NCI-H2029 (cell line): ENCODE data around the gene CYP2U1.
"Not testable (repeated sequence)": the region's sequence is repeated elsewhere in the genome, so short reads cannot be mapped to it uniquely, and the experiment has no call there.

Experiments used
- DNase-seq: peaks from one replicate; lab custom pipeline; 2025; lab: John Stamatoyannopoulos, UW

Gene CYP2U1

DNA sequence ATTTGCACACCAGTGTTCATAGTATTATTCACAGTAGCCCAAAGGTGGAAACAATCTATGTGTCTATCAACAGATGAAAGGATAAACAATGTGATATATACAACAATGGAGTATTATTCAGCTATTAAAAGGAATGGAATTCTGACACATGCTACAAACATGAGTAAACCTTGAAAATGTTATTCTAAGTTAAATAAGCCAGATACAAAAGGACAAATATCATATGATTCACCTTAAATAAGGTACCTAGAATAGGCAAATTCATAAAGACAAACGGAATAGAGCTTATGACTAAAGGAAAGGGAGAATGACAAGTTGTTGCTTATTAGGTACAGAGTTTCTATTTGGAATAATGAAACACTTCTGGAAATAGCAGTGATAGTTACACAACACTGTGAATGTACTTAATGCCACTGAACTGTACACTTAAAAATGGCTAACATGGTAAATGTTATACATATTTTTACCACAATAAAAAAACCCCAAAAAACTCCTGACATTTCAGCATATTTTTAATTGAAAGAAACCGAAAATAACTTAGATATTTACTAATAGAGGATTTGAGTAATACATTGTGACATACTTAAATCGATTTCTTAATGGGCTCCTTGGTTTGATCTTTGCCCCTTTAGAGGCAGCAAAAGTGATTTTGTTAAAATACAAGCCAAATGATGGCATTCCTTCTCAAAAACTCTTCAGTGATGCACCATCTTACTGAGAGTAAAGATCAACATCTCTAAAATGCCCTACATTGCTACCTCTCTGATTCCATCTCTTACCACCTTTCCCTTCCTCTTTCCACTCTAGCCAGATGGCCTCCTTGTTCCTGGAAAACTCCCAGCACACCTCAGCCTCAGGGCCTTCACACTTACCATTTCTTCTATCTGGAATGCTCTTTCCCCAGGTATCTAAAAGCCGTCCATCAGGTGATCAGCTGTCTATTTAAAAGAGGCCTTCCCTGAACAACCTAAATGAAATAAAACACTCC, 8.6 kb upstream of the CYP2U1 start:
- no peak for DNase-seq

- DNase-seq, result not testable (repeated sequence)
Measured at GRCh38 chr4:107925713-107926112, 5.6 kb upstream of the CYP2U1 start.

DNA sequence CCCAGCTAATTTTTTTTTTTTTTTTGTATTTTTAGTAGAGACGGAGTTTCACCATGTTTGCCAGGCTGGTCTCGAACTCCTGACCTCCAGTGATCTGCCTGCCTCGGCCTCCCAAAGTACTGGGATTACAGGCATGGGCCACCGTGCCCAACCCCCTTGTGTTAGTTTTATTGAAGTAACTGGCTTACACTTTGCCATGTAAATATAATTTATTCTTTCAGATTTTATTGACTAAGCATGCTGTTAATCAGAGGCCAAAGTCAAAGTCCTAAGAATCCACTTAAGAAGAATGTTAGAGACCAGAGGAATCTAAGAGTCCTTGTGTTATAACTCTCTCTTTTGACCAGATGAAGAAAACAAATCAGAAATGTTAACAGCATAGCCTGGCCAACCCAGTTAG, 4.5 kb upstream of the CYP2U1 start:
- DNase-seq, result not testable (repeated sequence)

DNA sequence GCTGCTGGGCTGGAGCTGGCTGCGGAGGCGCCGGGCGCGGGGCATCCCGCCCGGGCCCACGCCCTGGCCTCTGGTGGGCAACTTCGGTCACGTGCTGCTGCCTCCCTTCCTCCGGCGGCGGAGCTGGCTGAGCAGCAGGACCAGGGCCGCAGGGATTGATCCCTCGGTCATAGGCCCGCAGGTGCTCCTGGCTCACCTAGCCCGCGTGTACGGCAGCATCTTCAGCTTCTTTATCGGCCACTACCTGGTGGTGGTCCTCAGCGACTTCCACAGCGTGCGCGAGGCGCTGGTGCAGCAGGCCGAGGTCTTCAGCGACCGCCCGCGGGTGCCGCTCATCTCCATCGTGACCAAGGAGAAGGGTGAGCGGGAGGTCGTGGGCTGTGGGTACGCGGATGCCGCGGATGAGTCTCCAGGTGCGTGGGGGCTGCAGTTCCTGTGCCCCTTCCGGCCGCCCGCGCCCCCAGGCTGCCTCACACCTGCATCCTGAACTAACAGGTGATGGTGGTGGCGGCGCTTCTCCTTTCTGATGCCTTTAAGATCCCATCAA, 499 bp downstream of the CYP2U1 start:
- no peak for DNase-seq

DNA sequence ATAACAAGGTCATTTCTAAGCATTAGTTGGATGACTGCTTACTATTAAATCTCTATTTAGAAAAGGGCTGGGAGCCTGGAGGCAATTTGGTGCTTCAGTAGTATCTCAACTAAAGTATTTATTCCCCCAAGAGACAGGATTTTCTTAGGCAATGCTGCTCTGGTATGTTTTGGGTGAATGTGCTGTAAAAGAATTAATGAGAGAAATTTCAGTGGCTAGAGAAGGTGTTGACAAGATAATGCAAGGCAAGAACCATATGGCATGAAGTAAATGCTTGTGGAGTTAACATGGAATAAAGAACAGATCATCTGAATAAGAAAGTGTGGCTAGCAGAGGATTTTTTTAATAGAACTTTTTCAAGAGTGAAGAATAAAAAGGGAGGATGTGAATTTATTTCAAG, 3.9 kb downstream of the CYP2U1 start:
- DNase-seq, result no peak

DNA sequence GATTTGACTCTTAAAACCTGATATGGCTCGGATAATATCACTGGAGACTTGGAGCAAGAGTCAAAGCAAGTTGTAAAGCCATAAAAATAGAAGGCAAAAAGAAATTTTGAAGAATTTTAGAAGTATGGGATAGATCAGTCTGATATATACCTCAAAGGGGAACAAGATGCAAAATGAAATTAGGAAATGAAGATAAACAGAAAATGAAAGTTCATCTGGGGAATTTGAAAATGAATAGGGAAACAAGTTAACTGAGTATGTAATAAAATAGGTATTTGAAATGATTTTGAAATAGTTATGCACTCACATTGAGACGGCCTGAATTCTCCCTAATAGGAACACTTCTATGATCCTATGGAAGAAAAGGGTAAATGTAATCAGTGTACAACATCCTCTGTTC, 5.7 kb downstream of the CYP2U1 start:
- no peak for DNase-seq

DNA sequence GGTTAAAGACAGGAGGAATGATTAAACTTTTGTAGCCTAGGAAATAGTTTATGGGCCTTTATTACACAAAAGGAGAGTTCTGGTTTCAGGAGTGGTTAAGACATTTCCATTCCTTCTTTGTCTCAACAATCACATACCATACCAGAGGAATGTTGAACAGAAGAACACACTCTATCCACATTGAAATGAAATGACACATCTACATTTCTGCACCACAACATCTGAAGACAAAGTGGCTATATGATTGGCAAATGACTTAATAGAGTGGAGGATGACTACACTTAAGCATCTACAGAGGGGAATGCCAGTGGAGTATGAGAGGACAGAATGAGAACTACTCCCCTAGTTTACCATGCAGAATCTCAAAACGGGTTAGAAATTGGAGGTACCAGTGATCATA, 8.0 kb downstream of the CYP2U1 start:
- DNase-seq, result no peak

GRCh38 chr4:107945809-107946208, 14.5 kb downstream of the CYP2U1 start:
- DNase-seq, result no peak

DNA sequence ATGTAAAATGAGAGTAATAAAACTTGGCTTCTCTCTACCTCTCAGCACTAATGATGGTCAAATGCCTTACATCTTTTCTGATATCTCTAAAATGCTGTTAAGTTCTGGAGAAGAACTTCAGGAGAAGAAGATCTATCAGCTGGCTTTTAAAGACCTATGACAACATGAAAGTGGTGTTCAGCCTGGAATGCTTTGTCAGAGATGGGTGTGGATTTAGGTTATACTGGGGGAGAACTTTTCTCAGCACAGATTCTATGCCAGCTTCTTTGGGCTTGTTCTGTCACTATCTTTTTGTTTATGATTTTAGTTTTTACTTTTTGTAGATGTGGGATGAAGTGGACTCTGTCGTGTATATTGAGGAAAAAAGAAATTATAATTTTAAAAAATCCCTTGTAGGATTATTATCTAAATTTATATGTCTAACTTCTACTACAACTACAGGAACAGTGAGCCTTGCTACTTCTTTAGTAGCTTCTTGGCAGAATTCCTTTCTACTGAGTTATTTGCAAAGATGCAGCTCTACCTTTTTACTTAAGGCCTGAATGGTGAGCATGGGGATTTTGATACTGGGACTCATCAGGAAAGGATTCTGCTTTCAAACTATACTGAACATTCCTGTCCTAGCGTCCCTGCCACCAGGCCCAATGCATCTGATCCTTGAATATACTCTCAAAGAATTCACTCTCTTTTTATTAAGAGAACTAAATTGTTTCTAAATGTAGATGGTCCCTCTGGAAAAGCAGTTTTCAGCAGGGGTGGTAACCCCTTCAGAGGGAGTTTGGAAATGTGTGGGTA, 19.6 kb downstream of the CYP2U1 start:
- DNase-seq, result no peak

DNA sequence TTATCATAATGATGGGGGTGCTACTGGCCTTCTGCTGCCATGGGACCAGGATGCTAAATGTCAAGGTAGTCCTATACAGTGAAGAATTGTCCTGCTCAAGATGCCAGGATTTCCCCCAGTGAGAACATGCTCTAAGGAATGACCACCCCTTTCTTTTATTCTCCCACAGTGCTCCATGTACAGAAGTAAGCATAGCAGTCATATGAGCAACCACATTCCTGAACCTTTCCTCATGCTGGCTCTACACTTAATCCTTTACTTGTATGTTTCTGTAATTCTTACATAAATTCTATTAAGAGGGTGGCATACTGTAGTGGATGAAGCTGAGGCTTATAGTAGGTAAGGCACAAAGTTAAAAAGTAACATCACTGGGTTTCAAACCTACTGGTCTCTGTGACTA, 20.2 kb downstream of the CYP2U1 start:
- no peak for DNase-seq

DNA sequence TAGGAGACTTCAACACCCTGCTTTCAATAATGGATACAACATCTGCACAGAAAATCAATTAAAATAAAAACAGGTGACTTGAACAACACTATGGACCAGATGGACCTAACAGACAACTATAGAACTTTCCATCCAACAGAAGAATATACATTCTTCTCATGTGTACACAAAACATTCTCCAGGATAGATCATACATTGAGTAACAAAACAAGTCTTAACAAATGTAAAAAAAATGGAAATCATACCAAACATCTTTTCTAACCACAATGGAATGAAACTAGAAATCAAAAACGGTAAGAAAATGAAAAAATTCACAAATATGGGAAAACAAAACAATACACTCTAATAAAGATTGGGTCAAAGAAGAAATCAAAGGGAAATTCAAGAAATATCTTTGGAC, 24.7 kb downstream of the CYP2U1 start:
- DNase-seq, result no peak

DNA sequence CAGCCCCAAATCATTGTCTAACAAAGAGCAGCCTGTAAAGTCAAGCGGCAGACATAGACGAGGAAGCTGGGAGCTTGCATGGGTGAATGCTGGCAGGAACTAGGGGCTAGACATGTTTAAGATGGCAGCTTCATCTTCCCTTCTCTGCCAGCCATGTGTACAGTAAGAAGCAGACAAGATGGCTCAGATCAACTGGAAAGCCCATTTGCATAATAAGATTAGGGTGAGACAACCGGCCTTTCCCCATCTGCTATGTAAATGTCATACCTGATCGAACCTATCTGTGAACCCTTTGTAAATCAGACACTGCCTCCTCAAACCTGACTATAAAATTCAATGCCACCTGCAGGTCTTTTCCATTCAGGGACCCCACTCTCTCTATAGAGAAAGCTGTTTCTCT, 35.6 kb downstream of the CYP2U1 start:
- DNase-seq, result no peak

GRCh38 chr4:107967519-107967918, 36.2 kb downstream of the CYP2U1 start:
- DNase-seq, result not testable (repeated sequence)

- not testable (repeated sequence) for DNase-seq
Measured at GRCh38 chr4:107967921-107968320, 36.6 kb downstream of the CYP2U1 start.

GRCh38 chr4:107970063-107970798, 38.9 kb downstream of the CYP2U1 start:
- no peak for DNase-seq

GRCh38 chr4:107972605-107973004, 41.3 kb downstream of the CYP2U1 start:
- DNase-seq, result no peak

DNA sequence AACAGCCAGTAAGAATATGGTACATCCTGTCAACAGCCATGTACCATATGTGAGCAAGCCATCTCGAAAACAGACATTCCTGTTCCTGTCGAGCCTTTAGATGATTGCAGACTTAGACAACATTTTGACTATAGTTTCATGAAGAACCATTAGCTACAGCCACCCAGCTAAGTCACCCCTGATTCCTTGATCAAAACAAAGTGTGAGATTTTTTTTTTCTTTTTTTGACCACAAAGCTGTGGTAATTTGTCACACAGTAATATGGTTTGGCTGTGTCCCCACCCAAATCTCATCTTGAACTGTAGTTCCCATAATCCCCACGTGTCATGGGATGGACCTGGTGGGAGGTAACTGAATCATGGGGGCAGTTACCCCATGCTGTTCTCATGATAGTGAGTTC, 43.2 kb downstream of the CYP2U1 start:
- no peak for DNase-seq

GRCh38 chr4:107977482-107977881, 46.1 kb downstream of the CYP2U1 start:
- DNase-seq, result no peak

GRCh38 chr4:107977966-107978705, 46.8 kb downstream of the CYP2U1 start:
- no peak for DNase-seq

- DNase-seq, result no peak
Measured at GRCh38 chr4:107978716-107979451, 47.5 kb downstream of the CYP2U1 start.
